Left colon (tissue), 2 donors: Measurements from ENCODE around the gene KLC4. TPM values are rescaled to one million over a fixed set of nuclear protein-coding genes. Genes with fewer than 3 reads are reported as not detected.

Experiments
- ATAC-seq: fragments of 200-7000 bp; cut with Tn5 transposase; one replicate; pipeline ENCODE4 v1.9.1; 2020; ENCODE audit warnings: mild to moderate bottlenecking, moderate library complexity
- DNase-seq, 2 donors: peaks; one replicate each; pipeline ENCODE4 v3.0.0-alpha.2; 2020
- intact Hi-C, 2 donors: fragments of 100-400 bp; cut with DNase I in 1 of 2; cut with micrococcal nuclease in 1 of 2; formaldehyde crosslinking; loops; one replicate each; pipeline versions ENCODE4 v1.11.2 to v1.14.0; 2022; cut with DNase I, micrococcal nuclease
- long read RNA-seq: library from polyadenylated mRNA; unstranded; transcript quantifications from one replicate; pipeline ENCODE4 v2.0.0, GENCODE V29; 2021
- total RNA-seq, 2 donors: library from RNA; stranded (reverse); fragmentation: NEBNext Ultra II Directional; extraction: Animal tissue kit (Norgen Biotek cat#: 25700); gene quantifications; one replicate each; pipeline ENCODE4 v1.2.1, GENCODE V29; 2021
- donor health status: DM: no; HTN: no; CAD: no.
- donor health status: DM: yes; HTN: yes; CAD: no.

The KLC4 gene
- 100 to 1,000 TPM; 109 to 122 TPM for total RNA-seq
- long read RNA-seq, partial matches to known transcripts, result 56 of 69 reads
- long read RNA-seq, other reads (novel, unspliced or antisense), result 9 of 69 reads

GRCh38 chr6:43059168-43060033 lies at the start of gene KLC4, which contains the start of gene MRPL2:
KLC4 (plus strand) TSS chr6:43059631; CDS start chr6:43061336, 1,705 bp downstream.
MRPL2 (minus strand) TSS chr6:43059434; CDS start chr6:43059381, 53 bp downstream.
- DNase-seq (peak; percentile 98 to 99), ATAC-seq (peak; percentile 81)
- intact Hi-C loops, result loop anchor here in 1 of 2 donors (10.0 kb wide), 1 partner anchor 75 kb away; no protein-coding TSS in a partner anchor

- no peak for DNase-seq
- intact Hi-C loops, result no loop called here
- no peak for ATAC-seq
Observed at GRCh38 chr6:43011207-43011606, 48.2 kb upstream of the KLC4 start.

GRCh38 chr6:43012364-43012763 lies 47.1 kb upstream of the KLC4 start:
- intact Hi-C loops, result no loop called here
- no peak for DNase-seq
- ATAC-seq, result no peak

DNA sequence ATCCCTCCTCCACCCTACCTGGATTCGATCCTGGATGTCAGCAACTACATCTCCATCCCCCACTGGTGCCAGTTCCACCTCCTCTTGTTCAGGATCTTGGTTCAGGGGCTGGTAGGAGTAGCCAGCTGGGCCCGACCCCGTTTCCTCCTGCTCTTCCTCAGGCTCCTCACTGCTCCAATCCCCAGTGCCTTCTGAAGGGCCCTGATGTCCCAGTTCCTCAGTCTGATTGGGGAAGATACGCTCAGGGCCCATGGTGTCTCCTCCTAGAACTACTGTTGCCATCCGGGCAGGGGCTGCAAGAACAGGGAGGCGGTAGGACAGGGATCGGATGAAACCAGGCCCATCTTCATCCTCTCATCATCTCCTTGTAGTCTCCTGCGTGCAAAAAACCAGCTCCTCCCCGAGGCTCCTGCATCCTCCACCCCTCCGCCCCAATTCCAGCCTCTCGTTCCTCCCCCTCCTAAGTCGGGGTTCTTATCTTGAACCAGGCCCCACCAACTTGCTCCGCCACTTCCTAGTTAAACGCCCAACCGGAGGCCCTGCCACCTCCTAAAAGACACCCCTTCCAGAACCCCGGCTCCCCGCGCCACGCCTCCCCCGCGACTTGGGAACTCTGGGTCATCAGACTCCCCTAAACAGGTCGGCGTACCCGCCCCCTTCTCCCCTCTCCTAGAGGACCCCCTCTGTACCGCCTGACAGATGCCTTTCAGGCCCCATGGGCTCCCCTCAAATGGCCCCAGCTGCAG lies 46.2 kb upstream of the KLC4 start:
- DNase-seq (no peak), ATAC-seq (peak; percentile 1)
- intact Hi-C loops, result no loop called here

DNA sequence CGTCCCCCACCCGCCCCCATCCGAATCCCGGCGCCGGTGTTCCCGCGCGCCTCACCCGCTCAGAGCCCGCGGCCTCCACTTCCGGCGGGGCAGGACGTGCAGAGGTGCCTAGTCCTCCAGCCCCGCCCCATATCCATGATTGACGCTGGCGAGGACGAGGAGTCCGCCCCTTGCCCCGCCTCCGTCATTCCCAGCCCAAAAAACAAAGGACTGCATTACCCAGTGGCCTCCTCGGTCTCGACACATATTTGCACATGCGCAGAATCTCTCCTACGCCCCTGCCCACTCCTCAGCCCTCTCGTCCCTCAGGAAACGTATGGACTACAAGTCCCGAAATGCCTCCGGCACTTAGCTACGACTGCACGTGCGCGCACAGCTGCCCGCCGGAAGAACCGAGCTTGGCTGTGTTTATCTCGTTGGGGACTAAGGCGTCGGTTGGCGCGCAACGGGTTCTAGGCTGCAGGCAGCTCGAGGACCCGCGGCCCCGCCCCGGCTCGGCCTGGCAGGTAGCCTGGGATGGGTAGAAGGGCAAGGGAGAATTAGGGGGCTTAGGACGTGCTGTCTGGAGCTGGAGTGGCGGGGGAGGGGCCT lies 45.5 kb upstream of the KLC4 start, which contains the start of the genes KLHDC3 and MEA1:
Gene KLHDC3, plus strand, starts transcription at position 407 of the 591 bp plus-strand sequence. CDS start 2,944 bp downstream, outside the sequence.
Gene MEA1, minus strand, starts transcription at position 104 of the 591 bp plus-strand sequence. CDS start 133 bp downstream, outside the sequence.
- DNase-seq, result peak; percentile 99 to 100
- intact Hi-C loops, result no loop called here
- peak; percentile 97 for ATAC-seq

DNA sequence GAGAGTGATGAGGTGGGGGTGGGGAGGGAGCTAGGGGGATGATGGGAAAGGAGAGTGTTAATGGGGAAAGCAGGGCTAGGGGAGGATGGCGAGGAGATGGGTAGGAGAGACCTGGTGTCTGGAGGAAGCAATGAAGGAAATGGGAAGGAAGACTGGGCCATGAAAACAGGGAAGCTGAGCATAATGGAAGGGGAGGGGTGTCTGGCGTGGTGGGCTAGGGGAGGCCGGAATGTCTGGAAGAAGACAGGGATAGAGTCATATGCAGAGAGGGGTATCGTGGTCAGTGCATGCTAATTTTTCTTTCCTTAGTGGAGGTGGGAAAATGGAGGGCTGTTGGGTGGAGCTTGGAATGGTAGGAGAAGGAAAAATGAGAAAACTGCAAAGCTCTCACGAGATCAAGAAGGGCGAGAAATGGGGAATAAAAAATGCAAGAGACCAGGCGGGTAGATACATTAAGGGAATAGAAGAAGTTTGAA lies 45.0 kb upstream of the KLC4 start:
- intact Hi-C loops, result no loop called here
- no peak for DNase-seq
- no peak for ATAC-seq

GRCh38 chr6:43016176-43016942 lies 43.1 kb upstream of the KLC4 start:
- DNase-seq, result no peak
- intact Hi-C loops, result no loop called here
- ATAC-seq, result no peak

GRCh38 chr6:43016943-43017334 lies 42.5 kb upstream of the KLC4 start:
- intact Hi-C loops, result no loop called here
- ATAC-seq, result no peak

GRCh38 chr6:43019152-43019551 lies 40.3 kb upstream of the KLC4 start:
- ATAC-seq, result no peak
- intact Hi-C loops, result no loop called here
- DNase-seq, result no peak

More at GRCh38 chr6:43016943-43017334, 42.5 kb upstream of the KLC4 start:
- DNase-seq, result no peak

- ATAC-seq (no peak), DNase-seq (no peak)
- intact Hi-C loops, result no loop called here
Observed at GRCh38 chr6:43020052-43020705, 39.3 kb upstream of the KLC4 start.

GRCh38 chr6:43020847-43021246 lies 38.6 kb upstream of the KLC4 start:
- DNase-seq, result no peak
- ATAC-seq, result no peak
- intact Hi-C loops, result no loop called here

- intact Hi-C loops, result no loop called here
- ATAC-seq, result peak; percentile 95
- DNase-seq, result peak; percentile 73 to 85
Observed at GRCh38 chr6:43021270-43022047, 38.0 kb upstream of the KLC4 start, which contains the start of gene RRP36. RRP36 (plus strand) TSS chr6:43021623; CDS start chr6:43021655, 32 bp downstream.

DNA sequence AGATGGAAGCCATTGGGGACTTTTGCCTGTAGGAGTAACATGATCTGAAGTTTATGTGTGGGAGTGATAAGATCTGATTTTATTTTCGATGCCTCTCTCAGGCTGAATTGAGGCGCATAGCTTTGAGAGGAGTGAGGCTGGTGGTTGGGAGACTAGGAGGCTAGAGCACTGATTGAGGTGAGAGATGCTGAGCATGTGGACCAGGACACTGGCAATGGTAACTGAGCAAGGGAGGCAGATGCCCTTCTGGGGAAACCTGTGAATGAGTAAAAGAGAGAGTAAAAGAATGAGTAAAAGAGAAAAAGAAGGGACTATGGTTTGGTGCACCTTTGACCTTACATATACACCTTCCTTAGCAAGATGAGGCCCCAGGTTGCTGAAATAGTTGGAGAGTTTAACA lies 35.0 kb upstream of the KLC4 start:
- DNase-seq (no peak), ATAC-seq (no peak)
- intact Hi-C loops, result no loop called here

- no peak for ATAC-seq
- no peak for DNase-seq
- intact Hi-C loops, result no loop called here
Observed at GRCh38 chr6:43026365-43026764, 33.1 kb upstream of the KLC4 start.

DNA sequence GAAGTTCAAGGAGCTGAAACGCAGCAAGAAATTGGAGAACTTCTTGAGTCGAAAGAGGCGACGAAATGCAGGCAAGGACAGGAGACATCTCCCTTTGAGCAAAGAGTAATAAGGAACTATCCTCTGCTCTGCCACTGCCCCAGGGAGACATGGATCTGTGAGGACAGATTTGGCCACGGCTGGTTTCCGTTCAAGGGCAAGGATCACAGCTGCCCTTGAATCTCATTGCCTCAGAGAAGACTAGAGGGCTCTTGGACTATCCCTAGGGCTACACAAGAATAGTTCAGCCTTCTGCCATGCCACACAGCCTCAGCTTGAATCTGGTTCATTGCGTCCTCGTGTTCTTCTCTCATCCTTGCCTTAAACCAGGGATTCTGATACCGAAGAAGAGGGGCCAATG lies 30.3 kb upstream of the KLC4 start:
- intact Hi-C loops, result no loop called here
- no peak for DNase-seq
- no peak for ATAC-seq

- DNase-seq (no peak), ATAC-seq (no peak)
- intact Hi-C loops, result no loop called here
Observed at GRCh38 chr6:43032326-43032725, 27.1 kb upstream of the KLC4 start.
